GM12864 (cell line): ENCODE data around the gene GDAP1L1.
"Not testable (repeated sequence)": the region's sequence is repeated elsewhere in the genome, so short reads cannot be mapped to it uniquely, and the experiment has no call there.

Experiments
- DNase-seq: peaks from one replicate; pipeline ENCODE4 v3.0.0-alpha.2; 2011; ENCODE audit warnings: low read depth
- H3K4me3 ChIP-seq: 2 replicates; pipeline ENCODE4 v1.5.1; 2011; ENCODE audit warnings: mild to moderate bottlenecking, low read depth, low read length, control low read depth
- CTCF ChIP-seq: IDR thresholded peaks from 2 replicates; pipeline ENCODE4 v1.5.1; 2011; ENCODE audit warnings: low read depth, mild to moderate bottlenecking, moderate library complexity, low read length, control low read depth, inconsistent platforms; ENCODE audit errors: missing control alignments

GDAP1L1 gene

GRCh38 chr20:44287272-44288097 is 40.4 kb downstream of the GDAP1L1 start:
- TF ChIP-seq CTCF = no peak
- no peak overlapping the region for H3K4me3 ChIP-seq
- no peak for DNase-seq

GRCh38 chr20:44288252-44288651 is 41.1 kb downstream of the GDAP1L1 start:
- DNase-seq = no peak
- TF ChIP-seq CTCF = peak; percentile 18
- H3K4me3 ChIP-seq = no peak overlapping the region

GRCh38 chr20:44291754-44292153 is 44.6 kb downstream of the GDAP1L1 start:
- no peak for TF ChIP-seq CTCF
- DNase-seq = no peak
- H3K4me3 ChIP-seq = no peak overlapping the region

- TF ChIP-seq CTCF = no peak
- DNase-seq = no peak
- H3K4me3 ChIP-seq = no peak overlapping the region
Measured at GRCh38 chr20:44296011-44296410, 48.9 kb downstream of the GDAP1L1 start.

- no peak for DNase-seq
- TF ChIP-seq CTCF = no peak
- H3K4me3 ChIP-seq = no peak overlapping the region
Measured at GRCh38 chr20:44297721-44298120, 50.6 kb downstream of the GDAP1L1 start.

- not testable (repeated sequence) for DNase-seq, H3K4me3 ChIP-seq
Measured at GRCh38 chr20:44299011-44299535, 52.0 kb downstream of the GDAP1L1 start.

- no peak overlapping the region for H3K4me3 ChIP-seq
- no peak for DNase-seq
- no peak for TF ChIP-seq CTCF
Measured at GRCh38 chr20:44301285-44301684, 54.2 kb downstream of the GDAP1L1 start.
